ENCODE results near the gene LHX4.

- TF ChIP-seq CTCF (IDR thresholded peaks at IDR 0.05 in 4 of 5, conservative IDR thresholded peaks at IDR 0.05 in 1 of 5), result no peak
- no peak for TF ChIP-seq POLR2A (IDR thresholded peaks at IDR 0.05)
These were observed 37.9 kb upstream of the LHX4 start for GRCh38 chr1:180192172-180192571.
